Stimulated activated CD4-positive, alpha-beta T cell treated with anti-CD3 and anti-CD28 coated beads, Interleukin-2, amount 100 ng/mL, for 24 hours (primary cell): Measurements from ENCODE around the gene SPATA16.
"Not testable (repeated sequence)": the region's sequence is repeated elsewhere in the genome, so short reads cannot be mapped to it uniquely, and the experiment has no call there.

ENCODE experiments used
- DNase-seq, 2 donors: peaks; one replicate each; pipeline ENCODE4 v3.0.0-alpha.2; 2020

SPATA16 gene

GRCh38 chr3:172939651-172940293 lies 201.3 kb downstream of the SPATA16 start:
- DNase-seq = no peak

- DNase-seq = no peak
These were observed 202.2 kb downstream of the SPATA16 start for GRCh38 chr3:172938788-172939187.

- DNase-seq = no peak
These were observed 209.2 kb downstream of the SPATA16 start for GRCh38 chr3:172931746-172932285.

- DNase-seq = no peak
These were observed 211.6 kb downstream of the SPATA16 start for GRCh38 chr3:172929451-172929850.

- no peak for DNase-seq
These were observed 216.5 kb downstream of the SPATA16 start for GRCh38 chr3:172924546-172924945.

- no peak for DNase-seq
These were observed 221.7 kb downstream of the SPATA16 start for GRCh38 chr3:172919297-172919683.

GRCh38 chr3:172918568-172919296 lies 222.3 kb downstream of the SPATA16 start:
- DNase-seq = no peak

GRCh38 chr3:172918165-172918564 lies 222.9 kb downstream of the SPATA16 start:
- DNase-seq = no peak

- no peak for DNase-seq
These were observed 225.0 kb downstream of the SPATA16 start for GRCh38 chr3:172915911-172916514.

- no peak for DNase-seq
These were observed 226.2 kb downstream of the SPATA16 start for GRCh38 chr3:172914854-172915253.

- DNase-seq = no peak
These were observed 227.0 kb downstream of the SPATA16 start for GRCh38 chr3:172913911-172914655.

GRCh38 chr3:172911142-172911541 lies 229.9 kb downstream of the SPATA16 start:
- no peak for DNase-seq

GRCh38 chr3:172908771-172909270 lies 232.2 kb downstream of the SPATA16 start:
- no peak for DNase-seq

GRCh38 chr3:172905451-172905850 lies 235.6 kb downstream of the SPATA16 start:
- no peak for DNase-seq

GRCh38 chr3:172904711-172905373 lies 236.2 kb downstream of the SPATA16 start:
- no peak for DNase-seq

GRCh38 chr3:172903642-172904320 lies 237.3 kb downstream of the SPATA16 start:
- DNase-seq = no peak

- no peak for DNase-seq
These were observed 248.9 kb downstream of the SPATA16 start for GRCh38 chr3:172892158-172892557.

- DNase-seq = no peak
These were observed 255.3 kb downstream of the SPATA16 start for GRCh38 chr3:172885704-172886103.

GRCh38 chr3:172882563-172882962 lies 258.5 kb downstream of the SPATA16 start:
- DNase-seq = no peak

- DNase-seq = not testable (repeated sequence)
These were observed 261.7 kb downstream of the SPATA16 start for GRCh38 chr3:172879381-172879780.

GRCh38 chr3:172877011-172877410 lies 264.0 kb downstream of the SPATA16 start:
- no peak for DNase-seq

GRCh38 chr3:172876297-172876696 lies 264.7 kb downstream of the SPATA16 start:
- DNase-seq = no peak
